IMR-90 (cell line): ENCODE results near the gene TTC39A. TPM values are rescaled to one million over a fixed set of nuclear protein-coding genes. Genes with fewer than 3 reads are reported as not detected.

Experiments used
- ATAC-seq: fragments of 200-7000 bp; cut with Tn5 transposase; 2 replicates; pipeline ENCODE4 v1.9.1; 2020; ENCODE audit warnings: low read depth, mild to moderate bottlenecking, moderate library complexity
- BruUV-seq: library from RNA; stranded (reverse); fragments of 400-500 nt; replicated peaks from 2 replicates; lab custom pipeline; 2021; lab: Mats Ljungman, UMichigan
- CTCF ChIA-PET: fragments of 300-600 bp; formaldehyde crosslinking; extraction: SDS; loops from one replicate; lab custom pipeline; 2021; ENCODE audit warnings: antibody characterized with exemption; lab: Yijun Ruan, JAX
- POLR2A ChIA-PET: fragments of 300-600 bp; sonication (Branson Sonifier 250); formaldehyde crosslinking; loops from one replicate; lab custom pipeline; 2022; ENCODE audit warnings: antibody characterized with exemption; ENCODE audit not compliant: unreplicated experiment; lab: Charles Lee
- DNase-seq: peaks from one replicate; pipeline ENCODE4 v3.0.0; 2013
- H2AFZ ChIP-seq: replicated peaks from 2 replicates; pipeline ENCODE3; 2013; ENCODE audit warnings: low read length, mild to moderate bottlenecking; ENCODE audit not compliant: poor library complexity
- H2AK5ac ChIP-seq: 2 replicates; pipeline ENCODE4 v1.6.1; 2013; ENCODE audit warnings: low read depth, low read length, inconsistent platforms
- H2AK9ac ChIP-seq: replicated peaks from 2 replicates; pipeline ENCODE3; 2013; ENCODE audit warnings: mild to moderate bottlenecking, low read depth, low read length, moderate library complexity; ENCODE audit not compliant: poor library complexity
- H2BK120ac ChIP-seq: 2 replicates; pipeline ENCODE4 v1.6.1; 2013; ENCODE audit warnings: low read depth, low read length, inconsistent platforms
- H2BK15ac ChIP-seq: 3 replicates; pipeline ENCODE4 v1.6.1; 2013; ENCODE audit warnings: low read depth, low read length, inconsistent platforms
- H2BK20ac ChIP-seq: 2 replicates; pipeline ENCODE4 v1.6.1; 2013; ENCODE audit warnings: low read depth, mild to moderate bottlenecking, inconsistent platforms, low read length, moderate library complexity
- H2BK5ac ChIP-seq: 2 replicates; pipeline ENCODE4 v1.6.1; 2013; ENCODE audit warnings: mild to moderate bottlenecking, low read depth, low read length, inconsistent platforms; ENCODE audit not compliant: poor library complexity, severe bottlenecking
- H3K14ac ChIP-seq: replicated peaks from 2 replicates; pipeline ENCODE4 v1.6.1; 2013; ENCODE audit warnings: low read depth, low read length, inconsistent platforms
- H3K18ac ChIP-seq: 2 replicates; pipeline ENCODE4 v1.6.1; 2013; ENCODE audit warnings: low read depth, low read length, control low read depth
- H3K23ac ChIP-seq: 2 replicates; pipeline ENCODE4 v1.6.1; 2013; ENCODE audit warnings: low read depth, low read length, inconsistent platforms
- H3K27ac ChIP-seq: 2 replicates; pipeline ENCODE4 v1.5.1; 2013; ENCODE audit warnings: mild to moderate bottlenecking, control low read depth, low read length; ENCODE audit not compliant: insufficient read depth
- H3K27me3 ChIP-seq: 2 replicates; pipeline ENCODE4 v1.6.1; 2013; ENCODE audit warnings: low read length; ENCODE audit not compliant: control insufficient read depth, insufficient read depth
- H3K36me3 ChIP-seq: 2 replicates; pipeline ENCODE4 v1.6.1; 2013; ENCODE audit warnings: low read length, mixed read lengths; ENCODE audit not compliant: control insufficient read depth, insufficient read depth
- H3K4ac ChIP-seq: 2 replicates; pipeline ENCODE4 v1.6.1; 2013; ENCODE audit warnings: low read depth, low read length, inconsistent platforms
- H3K4me1 ChIP-seq: 2 replicates; pipeline ENCODE4 v1.6.1; 2013; ENCODE audit warnings: low read length, mixed read lengths; ENCODE audit not compliant: control insufficient read depth, insufficient read depth
- H3K4me2 ChIP-seq: 2 replicates; pipeline ENCODE4 v1.6.1; 2013; ENCODE audit warnings: low read depth, mild to moderate bottlenecking, control low read depth, low read length, moderate library complexity
- H3K4me3 ChIP-seq: 2 replicates; pipeline ENCODE4 v1.5.1; 2013; ENCODE audit warnings: low read depth, mild to moderate bottlenecking, control low read depth, low read length, moderate library complexity; ENCODE audit not compliant: insufficient read depth
- H3K56ac ChIP-seq: 2 replicates; pipeline ENCODE4 v1.6.1; 2013; ENCODE audit warnings: low read length, inconsistent platforms; ENCODE audit not compliant: insufficient read depth; ENCODE audit errors: extremely low read depth
- H3K79me1 ChIP-seq, 2 experiments: 2 replicates each; pipeline ENCODE4 v1.6.1; 2013; ENCODE audit warnings: low read length in 2 of 2, inconsistent platforms in 1 of 2, low read depth in 1 of 2
- H3K9ac ChIP-seq: 2 replicates; pipeline ENCODE4 v1.6.1; 2013; ENCODE audit warnings: low read depth, low read length, control low read depth
- H3K9me1 ChIP-seq: 2 replicates; pipeline ENCODE4 v1.6.1; 2013; ENCODE audit warnings: low read length, inconsistent platforms; ENCODE audit not compliant: insufficient read depth
- H3K9me3 ChIP-seq: 2 replicates; pipeline ENCODE4 v1.6.1; 2013; ENCODE audit warnings: low read length; ENCODE audit not compliant: control insufficient read depth, insufficient read depth
- H4K20me1 ChIP-seq: 2 replicates; pipeline ENCODE4 v1.6.1; 2013; ENCODE audit warnings: low read length, inconsistent platforms; ENCODE audit not compliant: insufficient read depth
- H4K5ac ChIP-seq: 2 replicates; pipeline ENCODE4 v1.6.1; 2013; ENCODE audit warnings: mild to moderate bottlenecking, low read depth, low read length, control low read depth
- H4K8ac ChIP-seq, 2 experiments: 2 replicates each; pipeline ENCODE4 v1.6.1; 2013; ENCODE audit warnings: low read depth in 2 of 2, low read length in 2 of 2, control low read depth in 1 of 2, inconsistent platforms in 1 of 2
- H4K91ac ChIP-seq: 2 replicates; pipeline ENCODE4 v1.6.1; 2013; ENCODE audit warnings: low read depth, low read length, inconsistent platforms; ENCODE audit not compliant: insufficient read depth
- CTCF ChIP-seq: conservative IDR thresholded peaks from 2 replicates; pipeline ENCODE4 v1.5.1; 2012; ENCODE audit warnings: mild to moderate bottlenecking, low read depth, low read length, improper control_type of control experiment
- WGBS, 2 experiments: methylation state at CpG; one replicate each; pipeline versions ENCODE4 v1.1.5 to v1.1.7; 2013; ENCODE audit warnings: missing lambda C conversion rate in 2 of 2; ENCODE audit not compliant: insufficient read length in 1 of 2; ENCODE audit errors: extremely low coverage in 2 of 2; 5-methylcytosine and 5-hydroxymethylcytosine counted together
- dilution Hi-C: fragments of 300-500 bp; cut with HindIII; formaldehyde crosslinking; loops from one replicate; pipeline ENCODE4 v1.14.3; 2018; ENCODE audit warnings: low sequenced_read_pairs; ENCODE audit not compliant: unreplicated experiment
- in situ Hi-C: fragments of 300-500 bp; cut with MboI; formaldehyde crosslinking; loops from 3 replicates; pipeline ENCODE4 v1.14.3; 2019; ENCODE audit warnings: low sequenced_read_pairs, inconsistent platforms, mixed read lengths
- intact Hi-C: fragments of 100-400 bp; cut with micrococcal nuclease; formaldehyde crosslinking; loops from 2 replicates; pipeline ENCODE4 v1.10.0; 2022
- polyA plus RNA-seq, 3 experiments: library from polyadenylated mRNA; depleted of rRNA; stranded (reverse); fragments of >200 nt; gene quantifications; 2 replicates each; pipeline ENCODE4 v1.2.3, GENCODE V29; 2012; ENCODE audit warnings: low replicate concordance in 1 of 3
- total RNA-seq: library from RNA; depleted of rRNA; stranded (reverse); fragments of >200 nt; gene quantifications from 2 replicates; pipeline ENCODE4 v1.2.3, GENCODE V29; 2012

TTC39A gene
- total and polyA plus RNA-seq, 2 of the 4 experiments (the other 2 are of a cell fraction): 0.62 to 0.72 TPM

- Histone ChIP-seq H3K56ac (no peak overlapping the region), H3K9me3 (no peaks in the 10 kb centered on the region), H2AFZ (no peak overlapping the region), H4K91ac (no peak overlapping the region), H3K9ac (no peak overlapping the region), H3K27me3 (no peaks in the 10 kb centered on the region), H2BK5ac (no peak overlapping the region), H3K4me2 (no peak overlapping the region), H4K5ac (no peak overlapping the region), H2BK20ac (no peak overlapping the region), H3K36me3 (peaks cover 6% of the 10 kb centered on the region; the same call in 1 of the 2 replicates), H3K9me1 (peaks cover 7% of the 10 kb centered on the region; the same call in 1 of the 2 replicates), H3K27ac (no peak overlapping the region), H3K4me1 (peaks cover 3% of the 10 kb centered on the region; the same call in 1 of the 2 replicates), H2AK9ac (no peak overlapping the region), H3K23ac (no peak overlapping the region), H2AK5ac (no peak overlapping the region), H4K20me1 (no peaks in the 10 kb centered on the region), H3K14ac (no peak overlapping the region), H2BK120ac (no peak overlapping the region), H2BK15ac (no peak overlapping the region), H3K4ac (no peak overlapping the region), H3K4me3 (no peak overlapping the region), H3K79me1 (peaks cover 6 to 23% of the 10 kb centered on the region in 2 experiments; a peak in 3 of 4 replicates), H3K18ac (no peak overlapping the region), H4K8ac (no peak overlapping the region)
- POLR2A ChIA-PET: no interaction called here
- WGBS, 2 experiments: no CpG with 5 or more reads among the region's 4 CpGs
- TF ChIP-seq CTCF: no peak
- CTCF ChIA-PET: no interaction called here
- no TSS peak for BruUV-seq
- ATAC-seq: no peak
- no peak for DNase-seq
- in situ Hi-C loops: no loop called here
- dilution Hi-C loops: no loop called here
- intact Hi-C loops: no loop called here
Measured at GRCh38 chr1:51280321-51280978, 49.9 kb downstream of the TTC39A start.
